ENCODE measurements around the gene CCDC68. TPM values are rescaled to one million over a fixed set of nuclear protein-coding genes. Genes with fewer than 3 reads are reported as not detected.

CCDC68 gene
- total RNA-seq, 1 experiment from 2014 or later: 6.6 TPM

- Histone ChIP-seq H2AFZ (ENCODE audit: low read depth, low read length, poor library complexity, severe bottlenecking) (no peak overlapping the region), H4K20me1 (ENCODE audit: insufficient read depth) (no peaks in the 10 kb centered on the region), H3K4me1 (ENCODE audit: control insufficient read depth in 1 of 2, insufficient read depth in 2 of 2, low read length in 2 of 2) (no peaks in the 10 kb centered on the region), H3K36me3 (ENCODE audit: control insufficient read depth in 1 of 2, insufficient read depth in 2 of 2, low read length in 2 of 2) (no peaks in the 10 kb centered on the region), H3K79me2 (ENCODE audit: insufficient read depth, low read length) (no peaks in the 10 kb centered on the region), H3K9me3 (ENCODE audit: control insufficient read depth in 1 of 2, insufficient read depth in 1 of 2, low read depth in 1 of 2, low read length in 2 of 2) (no peaks in the 10 kb centered on the region), H3K27me3 (ENCODE audit: insufficient read depth, low read length) (no peaks in the 10 kb centered on the region), H3K27ac (ENCODE audit: low read depth, low read length) (no peak overlapping the region), H3K4me2 (ENCODE audit: low read length) (no peak overlapping the region), H3K9me2 (ENCODE audit: insufficient read depth) (no peaks in the 10 kb centered on the region), H3K9ac (ENCODE audit: low read length) (no peak overlapping the region), H3K4me3 (replicated peaks in 1 of 2; ENCODE audit: low read depth in 1 of 2, low read length in 2 of 2) (no peak overlapping the region)
- no peak for DNase-seq (ENCODE audit: low read depth, low spot score)
- no TSS peak for BruUV-seq (replicated peaks)
- ChIA-PET RAD21 (ENCODE audit: low non-redundant PET in 1 of 2, low total read pairs in 2 of 2, uncharacterized antibody in 2 of 2, unreplicated experiment in 2 of 2) (no interaction called here), CTCF (no interaction called here), POLR2A (no interaction called here)
- no peak for ATAC-seq
- TF ChIP-seq EZH2 (IDR thresholded peaks at IDR 0.05) (no peak), POLR2AphosphoS5 (IDR thresholded peaks at IDR 0.05; ENCODE audit: low read depth, low read length) (no peak), FOSL1 (IDR thresholded peaks at IDR 0.05; ENCODE audit: low read depth) (no peak), CEBPB (IDR thresholded peaks at IDR 0.05; ENCODE audit: low read depth) (no peak), SIN3A (IDR thresholded peaks at IDR 0.05; ENCODE audit: low read depth) (no peak), ELF1 (IDR thresholded peaks at IDR 0.05; ENCODE audit: borderline replicate concordance, low read depth) (no peak), POLR2A (IDR thresholded peaks at IDR 0.05; ENCODE audit: borderline replicate concordance, extremely low read depth, insufficient read depth, insufficient read length) (no peak), RAD21 (IDR thresholded peaks at IDR 0.05; ENCODE audit: low read depth) (no peak), CBX3 (IDR thresholded peaks at IDR 0.05; ENCODE audit: low read depth) (no peak), SRF (IDR thresholded peaks at IDR 0.05; ENCODE audit: low read depth) (no peak), ZBTB33 (IDR thresholded peaks at IDR 0.05; ENCODE audit: extremely low read depth, insufficient replicate concordance, low read length) (no peak)
- intact Hi-C loops (cut with micrococcal nuclease): no loop called here
Measured at GRCh38 chr18:54888933-54889332, 70.3 kb downstream of the CCDC68 start.

GRCh38 chr18:54888378-54888777 lies 70.9 kb downstream of the CCDC68 start:
- H3K9me2 ChIP-seq (ENCODE audit: insufficient read depth): no peaks in the 10 kb centered on the region
- no peaks in the 10 kb centered on the region for H3K9me3 ChIP-seq (ENCODE audit: control insufficient read depth in 1 of 2, insufficient read depth in 1 of 2, low read depth in 1 of 2, low read length in 2 of 2)
- ChIA-PET RAD21 (ENCODE audit: low non-redundant PET in 1 of 2, low total read pairs in 2 of 2, uncharacterized antibody in 2 of 2, unreplicated experiment in 2 of 2) (no interaction called here), CTCF (no interaction called here), POLR2A (no interaction called here)
- intact Hi-C loops (cut with micrococcal nuclease): no loop called here
- ATAC-seq (no peak), DNase-seq (ENCODE audit: low read depth, low spot score) (no peak)
- no peaks in the 10 kb centered on the region for H3K36me3 ChIP-seq (ENCODE audit: control insufficient read depth in 1 of 2, insufficient read depth in 2 of 2, low read length in 2 of 2)
- H3K9ac ChIP-seq (ENCODE audit: low read length): no peak overlapping the region
- no TSS peak for BruUV-seq (replicated peaks)
- H3K4me1 ChIP-seq (ENCODE audit: control insufficient read depth in 1 of 2, insufficient read depth in 2 of 2, low read length in 2 of 2): no peaks in the 10 kb centered on the region
- H3K4me3 ChIP-seq (replicated peaks in 1 of 2; ENCODE audit: low read depth in 1 of 2, low read length in 2 of 2): no peak overlapping the region
- no peaks in the 10 kb centered on the region for H4K20me1 ChIP-seq (ENCODE audit: insufficient read depth)
- H3K27ac ChIP-seq (ENCODE audit: low read depth, low read length): no peak overlapping the region
- H3K27me3 ChIP-seq (ENCODE audit: insufficient read depth, low read length): no peaks in the 10 kb centered on the region
- no peak overlapping the region for H2AFZ ChIP-seq (ENCODE audit: low read depth, low read length, poor library complexity, severe bottlenecking)
- H3K4me2 ChIP-seq (ENCODE audit: low read length): no peak overlapping the region
- H3K79me2 ChIP-seq (ENCODE audit: insufficient read depth, low read length): no peaks in the 10 kb centered on the region
- TF ChIP-seq ZBTB33 (IDR thresholded peaks at IDR 0.05; ENCODE audit: extremely low read depth, insufficient replicate concordance, low read length): no peak
- no peak for TF ChIP-seq YY1 (IDR thresholded peaks at IDR 0.05; ENCODE audit: extremely low read depth, insufficient replicate concordance, low read depth, low read length)
- TF ChIP-seq MAX (IDR thresholded peaks at IDR 0.05): no peak
- TF ChIP-seq POLR2A (IDR thresholded peaks at IDR 0.05; ENCODE audit: borderline replicate concordance, extremely low read depth, insufficient read depth, insufficient read length): no peak
- no peak for TF ChIP-seq CTCF (IDR thresholded peaks at IDR 0.05 in 2 of 3, conservative IDR thresholded peaks at IDR 0.05 in 1 of 3; ENCODE audit: borderline replicate concordance in 1 of 3, insufficient read depth in 1 of 3, low read depth in 2 of 3, low read length in 2 of 3)
- no peak for TF ChIP-seq EZH2 (IDR thresholded peaks at IDR 0.05)
- TF ChIP-seq CBX3 (IDR thresholded peaks at IDR 0.05; ENCODE audit: low read depth): no peak
- no peak for TF ChIP-seq EZH2phosphoT487 (IDR thresholded peaks at IDR 0.05; ENCODE audit: borderline replicate concordance)

All from HCT116 (cell line).